Activated CD4-positive, CD25-positive, alpha-beta regulatory T cell (primary cell): Measurements from ENCODE around the gene SUB1.

Experiments
- DNase-seq, 4 experiments: peaks; one replicate each; lab custom pipeline; 2025; lab: John Stamatoyannopoulos, UW

The SUB1 gene

DNA sequence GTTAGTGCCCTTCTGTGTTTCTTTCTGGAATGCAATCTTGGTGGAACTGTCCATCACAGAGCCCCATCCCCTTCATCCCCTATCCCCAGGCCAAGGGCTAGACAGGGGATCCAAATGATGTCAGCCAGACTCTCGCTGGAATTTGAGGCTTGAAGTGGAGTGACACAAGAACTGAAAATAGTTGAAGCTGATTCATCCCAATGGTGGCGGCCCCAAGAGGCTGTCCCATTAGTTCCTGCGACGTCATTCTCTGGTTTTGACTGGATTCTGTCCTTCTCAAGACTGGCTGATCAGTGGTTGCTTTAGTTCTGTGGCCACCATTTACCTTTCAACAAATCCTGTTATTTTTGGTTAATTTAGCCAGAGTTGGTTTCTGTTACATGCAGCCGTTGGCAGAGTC is 59.9 kb downstream of the SUB1 start:
- no peak for DNase-seq

DNA sequence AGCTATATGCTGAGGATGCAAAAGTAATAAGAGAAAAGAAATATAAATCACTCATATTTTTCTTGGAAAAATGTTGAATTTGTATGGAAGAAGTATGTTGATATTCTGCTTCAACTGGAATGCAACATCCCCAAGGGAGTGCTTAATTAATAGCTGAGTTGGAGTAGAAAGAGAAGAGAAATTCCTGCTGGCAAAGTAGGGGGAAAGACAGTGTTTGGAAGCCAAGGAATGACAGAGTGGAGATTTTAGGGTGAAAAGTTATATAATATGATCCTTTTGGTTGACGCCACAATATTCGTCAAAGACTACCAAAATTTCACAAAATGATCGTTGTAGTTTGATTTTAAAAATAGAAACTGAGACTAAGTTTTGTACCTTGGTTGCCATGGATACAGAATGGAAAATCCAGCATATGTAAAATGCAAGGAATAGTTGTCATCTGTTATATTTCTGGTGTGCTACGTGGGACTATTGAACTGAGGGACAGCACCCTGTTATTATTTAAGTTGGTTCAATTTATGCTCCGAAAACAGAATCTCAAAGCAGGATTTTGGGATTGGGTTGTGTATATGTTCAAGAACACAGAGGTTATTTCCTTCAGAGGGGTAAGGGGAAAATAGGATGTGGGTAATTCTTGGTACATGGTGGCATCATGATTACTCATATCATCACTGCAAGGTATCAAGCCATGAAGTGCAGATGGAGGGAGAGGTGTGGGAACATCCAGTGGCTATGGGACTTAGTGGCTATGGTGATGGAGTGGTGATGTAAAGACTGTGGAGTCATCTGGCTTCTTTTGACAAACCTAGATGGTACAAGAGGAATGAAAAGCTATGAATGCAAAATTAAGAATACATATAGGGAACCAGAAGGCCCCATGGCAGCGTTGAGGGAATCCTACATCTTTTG is 61.0 kb downstream of the SUB1 start:
- no peak for DNase-seq

DNA sequence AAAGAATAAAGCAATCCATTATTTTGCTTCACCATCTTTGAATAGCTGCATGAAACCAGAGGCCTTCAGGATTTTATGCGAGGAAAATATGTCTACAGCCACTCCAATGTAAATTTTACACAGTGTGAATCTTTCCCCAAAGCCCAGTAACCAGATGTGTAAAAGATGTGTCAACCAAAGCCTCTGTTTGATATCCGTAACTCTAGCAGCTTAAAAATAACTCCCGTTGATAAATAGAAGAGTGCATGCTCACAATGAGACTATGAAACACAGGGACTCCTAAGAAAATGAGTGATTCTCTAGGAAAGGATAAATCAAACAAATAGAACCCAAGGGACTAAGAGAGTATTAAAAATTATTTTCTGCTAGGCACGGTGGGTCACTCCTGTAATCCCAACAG is 65.7 kb downstream of the SUB1 start:
- no peak for DNase-seq

DNA sequence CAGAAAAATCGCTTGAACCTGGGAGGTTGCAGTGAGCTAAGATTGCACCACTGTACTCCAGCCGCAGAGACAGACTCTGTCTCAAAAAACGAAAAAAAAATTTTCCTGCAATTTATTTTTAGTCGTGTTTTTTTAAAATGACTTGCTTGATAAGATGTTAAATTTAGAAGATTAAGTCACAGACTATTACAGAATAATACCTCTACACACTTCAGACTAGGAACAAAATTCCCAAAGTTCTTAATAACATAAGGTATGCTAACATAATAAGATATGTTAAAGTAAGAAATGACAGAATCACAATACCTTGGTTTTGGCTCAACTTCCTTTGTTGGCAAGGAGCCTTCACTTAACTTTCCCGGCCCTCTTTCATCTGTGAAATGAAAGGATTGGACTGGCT is 66.3 kb downstream of the SUB1 start:
- no peak for DNase-seq
